ENCODE data around the gene ACBD5.
"Not testable (repeated sequence)": the region's sequence is repeated elsewhere in the genome, so short reads cannot be mapped to it uniquely, and the experiment has no call there.

Gene ACBD5

DNA sequence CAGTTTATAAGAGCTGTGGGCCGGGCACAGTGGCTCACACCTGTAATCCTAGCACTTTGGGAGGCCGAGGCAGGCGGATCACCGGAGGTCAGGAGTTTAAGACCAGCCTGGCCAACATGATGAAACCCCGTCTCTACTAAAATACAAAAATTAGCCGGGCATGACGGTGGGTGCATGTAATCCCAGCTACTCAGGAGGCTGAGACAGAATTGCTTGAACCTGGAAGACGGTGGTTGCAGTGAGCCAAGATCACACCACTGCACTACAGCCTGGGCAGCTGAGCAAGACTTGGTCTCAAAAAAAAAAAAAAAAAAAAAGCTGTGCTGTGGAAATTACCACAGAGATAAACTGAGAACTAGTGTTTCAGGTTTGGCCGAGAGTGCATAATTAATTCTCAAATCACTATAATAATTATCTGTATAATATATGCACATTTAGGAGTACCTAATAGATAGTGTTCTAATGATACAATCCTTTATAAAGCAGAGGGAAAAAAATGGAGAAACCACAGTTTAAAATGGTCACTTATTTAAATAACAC lies 3.9 kb downstream of the ACBD5 start:
- not testable (repeated sequence) for H3K4me1 ChIP-seq (ENCODE audit: control insufficient read depth, insufficient read depth, low read length); H3K9me3 ChIP-seq (ENCODE audit: control insufficient read depth, insufficient read depth, low read depth, low read length); H3K4me3 ChIP-seq (ENCODE audit: low read depth, low read length); H3K27ac ChIP-seq (ENCODE audit: extremely low read depth, low read depth, low read length)
- POLR2A ChIA-PET = interaction anchor here (0.6 kb wide), 1 partner anchor 83 kb away, joined by 3 read pairs; no protein-coding TSS in a partner anchor
- 0 out of 2 replicates have a peak, but pooled peaks have one; percentile 14 for TF ChIP-seq PRDM10 (tag by site-specific recombination; IDR thresholded peaks at IDR 0.05)
- TF ChIP-seq, protein P1, sequence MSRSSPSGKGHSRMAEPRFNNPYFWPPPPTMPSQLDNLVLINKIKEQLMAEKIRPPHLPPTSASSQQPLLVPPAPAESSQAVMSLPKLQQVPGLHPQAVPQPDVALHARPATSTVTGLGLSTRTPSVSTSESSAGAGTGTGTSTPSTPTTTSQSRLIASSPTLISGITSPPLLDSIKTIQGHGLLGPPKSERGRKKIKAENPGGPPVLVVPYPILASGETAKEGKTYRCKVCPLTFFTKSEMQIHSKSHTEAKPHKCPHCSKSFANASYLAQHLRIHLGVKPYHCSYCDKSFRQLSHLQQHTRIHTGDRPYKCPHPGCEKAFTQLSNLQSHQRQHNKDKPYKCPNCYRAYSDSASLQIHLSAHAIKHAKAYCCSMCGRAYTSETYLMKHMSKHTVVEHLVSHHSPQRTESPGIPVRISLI (tag by site-specific recombination; IDR thresholded peaks at IDR 0.05) = peak; percentile 85
- TF ChIP-seq ZNF664 (tag by site-specific recombination; IDR thresholded peaks at IDR 0.05) = peak; percentile 63; the same call in 1 of the 2 replicates
- TF ChIP-seq, protein P2, sequence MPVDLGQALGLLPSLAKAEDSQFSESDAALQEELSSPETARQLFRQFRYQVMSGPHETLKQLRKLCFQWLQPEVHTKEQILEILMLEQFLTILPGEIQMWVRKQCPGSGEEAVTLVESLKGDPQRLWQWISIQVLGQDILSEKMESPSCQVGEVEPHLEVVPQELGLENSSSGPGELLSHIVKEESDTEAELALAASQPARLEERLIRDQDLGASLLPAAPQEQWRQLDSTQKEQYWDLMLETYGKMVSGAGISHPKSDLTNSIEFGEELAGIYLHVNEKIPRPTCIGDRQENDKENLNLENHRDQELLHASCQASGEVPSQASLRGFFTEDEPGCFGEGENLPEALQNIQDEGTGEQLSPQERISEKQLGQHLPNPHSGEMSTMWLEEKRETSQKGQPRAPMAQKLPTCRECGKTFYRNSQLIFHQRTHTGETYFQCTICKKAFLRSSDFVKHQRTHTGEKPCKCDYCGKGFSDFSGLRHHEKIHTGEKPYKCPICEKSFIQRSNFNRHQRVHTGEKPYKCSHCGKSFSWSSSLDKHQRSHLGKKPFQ (tag by site-specific recombination; IDR thresholded peaks at IDR 0.05) = peak; percentile 95
- TF ChIP-seq ZNF121 (tag by site-specific recombination; IDR thresholded peaks at IDR 0.05) = 0 out of 2 replicates have a peak, but pooled peaks have one; percentile 30
- TF ChIP-seq ZNF501 (tag by site-specific recombination; IDR thresholded peaks at IDR 0.05) = 0 out of 2 replicates have a peak, but pooled peaks have one; percentile 29
- CTCF ChIA-PET = interaction anchor here (0.7 to 3.3 kb wide), 3 partner anchors 12 to 49 kb away, joined by 3 to 22 read pairs (median 4); no protein-coding TSS in a partner anchor
- H3K36me3 ChIP-seq (ENCODE audit: control insufficient read depth in 2 of 2, insufficient read depth in 1 of 2, low read length in 2 of 2) = peaks cover 5 to 14% of the 10 kb centered on the region in 2 experiments

DNA sequence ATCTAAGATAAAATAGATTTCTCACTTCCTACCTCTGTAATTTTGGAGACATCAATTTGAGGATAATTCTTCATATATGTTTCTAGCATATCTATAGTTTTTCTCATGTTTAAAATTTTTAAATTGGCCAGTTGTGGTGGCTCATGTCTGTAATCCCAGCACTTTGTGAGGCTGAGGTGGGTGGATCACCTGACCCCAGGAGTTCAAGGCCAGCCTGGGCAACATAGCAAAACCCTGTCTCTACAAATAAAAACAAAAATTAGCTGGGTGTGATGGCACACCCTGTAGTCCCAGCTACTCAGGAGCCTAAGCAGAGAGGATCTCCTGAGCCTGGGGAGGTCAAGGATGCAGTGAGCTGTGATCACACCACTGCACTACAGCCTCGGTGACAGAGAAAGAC lies 4.9 kb downstream of the ACBD5 start:
- no peak overlapping the region for H3K27ac ChIP-seq (ENCODE audit: extremely low read depth, low read depth, low read length)

More for the DNA sequence above, 4.9 kb downstream of the ACBD5 start:
- Histone ChIP-seq H3K4me3 (ENCODE audit: low read depth, low read length) (no peak overlapping the region), H3K4me1 (ENCODE audit: control insufficient read depth, insufficient read depth, low read length) (peaks cover 2% of the 10 kb centered on the region; the same call in 1 of the 2 replicates), H3K36me3 (ENCODE audit: control insufficient read depth in 2 of 2, insufficient read depth in 1 of 2, low read length in 2 of 2) (peaks cover 14 to 21% of the 10 kb centered on the region in 2 experiments), H3K9me3 (ENCODE audit: control insufficient read depth, insufficient read depth, low read depth, low read length) (no peaks in the 10 kb centered on the region)
- CTCF ChIA-PET = interaction anchor here (1.1 to 3.3 kb wide), 3 partner anchors 11 to 125 kb away, joined by 4 to 22 read pairs (median 5); no protein-coding TSS in a partner anchor
- POLR2A ChIA-PET = no interaction called here
- TF ChIP-seq YY1 (tag by site-specific recombination; IDR thresholded peaks at IDR 0.05) (no peak), ZNF341 (tag by site-specific recombination; IDR thresholded peaks at IDR 0.05; ENCODE audit: low read depth) (no peak), ZNF132 (tag by site-specific recombination; IDR thresholded peaks at IDR 0.05; ENCODE audit: borderline replicate concordance) (no peak)
- TF ChIP-seq, protein P3, sequence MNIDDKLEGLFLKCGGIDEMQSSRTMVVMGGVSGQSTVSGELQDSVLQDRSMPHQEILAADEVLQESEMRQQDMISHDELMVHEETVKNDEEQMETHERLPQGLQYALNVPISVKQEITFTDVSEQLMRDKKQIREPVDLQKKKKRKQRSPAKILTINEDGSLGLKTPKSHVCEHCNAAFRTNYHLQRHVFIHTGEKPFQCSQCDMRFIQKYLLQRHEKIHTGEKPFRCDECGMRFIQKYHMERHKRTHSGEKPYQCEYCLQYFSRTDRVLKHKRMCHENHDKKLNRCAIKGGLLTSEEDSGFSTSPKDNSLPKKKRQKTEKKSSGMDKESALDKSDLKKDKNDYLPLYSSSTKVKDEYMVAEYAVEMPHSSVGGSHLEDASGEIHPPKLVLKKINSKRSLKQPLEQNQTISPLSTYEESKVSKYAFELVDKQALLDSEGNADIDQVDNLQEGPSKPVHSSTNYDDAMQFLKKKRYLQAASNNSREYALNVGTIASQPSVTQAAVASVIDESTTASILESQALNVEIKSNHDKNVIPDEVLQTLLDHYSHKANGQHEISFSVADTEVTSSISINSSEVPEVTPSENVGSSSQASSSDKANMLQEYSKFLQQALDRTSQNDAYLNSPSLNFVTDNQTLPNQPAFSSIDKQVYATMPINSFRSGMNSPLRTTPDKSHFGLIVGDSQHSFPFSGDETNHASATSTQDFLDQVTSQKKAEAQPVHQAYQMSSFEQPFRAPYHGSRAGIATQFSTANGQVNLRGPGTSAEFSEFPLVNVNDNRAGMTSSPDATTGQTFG (tag by site-specific recombination; IDR thresholded peaks at IDR 0.05; ENCODE audit: borderline replicate concordance) = no peak
- TF ChIP-seq, protein P4, sequence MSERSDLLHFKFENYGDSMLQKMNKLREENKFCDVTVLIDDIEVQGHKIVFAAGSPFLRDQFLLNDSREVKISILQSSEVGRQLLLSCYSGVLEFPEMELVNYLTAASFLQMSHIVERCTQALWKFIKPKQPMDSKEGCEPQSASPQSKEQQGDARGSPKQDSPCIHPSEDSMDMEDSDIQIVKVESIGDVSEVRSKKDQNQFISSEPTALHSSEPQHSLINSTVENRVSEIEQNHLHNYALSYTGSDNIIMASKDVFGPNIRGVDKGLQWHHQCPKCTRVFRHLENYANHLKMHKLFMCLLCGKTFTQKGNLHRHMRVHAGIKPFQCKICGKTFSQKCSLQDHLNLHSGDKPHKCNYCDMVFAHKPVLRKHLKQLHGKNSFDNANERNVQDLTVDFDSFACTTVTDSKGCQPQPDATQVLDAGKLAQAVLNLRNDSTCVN (tag by site-specific recombination; optimal IDR thresholded peaks at IDR 0.05) = no peak
- TF ChIP-seq, protein P5, sequence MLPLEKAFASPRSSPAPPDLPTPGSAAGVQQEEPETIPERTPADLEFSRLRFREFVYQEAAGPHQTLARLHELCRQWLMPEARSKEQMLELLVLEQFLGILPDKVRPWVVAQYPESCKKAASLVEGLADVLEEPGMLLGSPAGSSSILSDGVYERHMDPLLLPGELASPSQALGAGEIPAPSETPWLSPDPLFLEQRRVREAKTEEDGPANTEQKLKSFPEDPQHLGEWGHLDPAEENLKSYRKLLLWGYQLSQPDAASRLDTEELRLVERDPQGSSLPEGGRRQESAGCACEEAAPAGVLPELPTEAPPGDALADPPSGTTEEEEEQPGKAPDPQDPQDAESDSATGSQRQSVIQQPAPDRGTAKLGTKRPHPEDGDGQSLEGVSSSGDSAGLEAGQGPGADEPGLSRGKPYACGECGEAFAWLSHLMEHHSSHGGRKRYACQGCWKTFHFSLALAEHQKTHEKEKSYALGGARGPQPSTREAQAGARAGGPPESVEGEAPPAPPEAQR (tag by site-specific recombination; IDR thresholded peaks at IDR 0.05) = no peak
